IPS DF 19.7 (cell line): ENCODE results near the gene MAT2B.
A peak's percentile ranks its signal among the peaks of the same experiment; 100 is the strongest.

Experiments used
- DNase-seq: peaks from one replicate; pipeline ENCODE4 v3.0.0-alpha.2; 2013; ENCODE audit warnings: low read depth, low spot score

The MAT2B gene

GRCh38 chr5:163505368-163506094, at the start of gene MAT2B:
Gene MAT2B, plus strand, starts transcription at chr5:163505619. Its CDS starts 68 bp downstream, at chr5:163505687.
- DNase-seq: no peak

- no peak for DNase-seq
These were observed 49.3 kb upstream of the MAT2B start for GRCh38 chr5:163456029-163456589.

- no peak for DNase-seq
These were observed 48.6 kb upstream of the MAT2B start for GRCh38 chr5:163456840-163457239.

GRCh38 chr5:163458778-163459385, 46.5 kb upstream of the MAT2B start:
- DNase-seq: no peak

- no peak for DNase-seq
These were observed 46.0 kb upstream of the MAT2B start for GRCh38 chr5:163459462-163459818.

- peak; percentile 99 for DNase-seq
These were observed 45.4 kb upstream of the MAT2B start, which contains the start of gene NUDCD2 for GRCh38 chr5:163459819-163460561. Gene NUDCD2, minus strand, starts transcription at chr5:163460102. Its CDS starts 52 bp downstream, at chr5:163460050.

GRCh38 chr5:163460562-163461171, 44.8 kb upstream of the MAT2B start, which contains the start of gene HMMR:
Gene HMMR, plus strand, starts transcription at chr5:163460632. Its CDS starts 61 bp downstream, at chr5:163460693.
- no peak for DNase-seq

GRCh38 chr5:163463063-163463435, 42.4 kb upstream of the MAT2B start:
- DNase-seq: no peak

- no peak for DNase-seq
These were observed 37.7 kb upstream of the MAT2B start for GRCh38 chr5:163467682-163468081.

GRCh38 chr5:163473635-163474243, 31.7 kb upstream of the MAT2B start:
- DNase-seq: no peak

GRCh38 chr5:163475411-163475810, 30.0 kb upstream of the MAT2B start:
- DNase-seq: no peak

- no peak for DNase-seq
These were observed 27.1 kb upstream of the MAT2B start for GRCh38 chr5:163478126-163478981.

- no peak for DNase-seq
These were observed 26.5 kb upstream of the MAT2B start for GRCh38 chr5:163478982-163479271.

- no peak for DNase-seq
These were observed 16.2 kb upstream of the MAT2B start for GRCh38 chr5:163489055-163489744.

GRCh38 chr5:163489745-163490075, 15.7 kb upstream of the MAT2B start:
- DNase-seq: no peak

GRCh38 chr5:163496286-163496685, 9.1 kb upstream of the MAT2B start:
- DNase-seq: no peak

- DNase-seq: no peak
These were observed 8.1 kb upstream of the MAT2B start for GRCh38 chr5:163497315-163497714.

- DNase-seq: no peak
These were observed 6.5 kb upstream of the MAT2B start for GRCh38 chr5:163498886-163499285.

- no peak for DNase-seq
These were observed 2.9 kb upstream of the MAT2B start for GRCh38 chr5:163502521-163502920.
